Left ventricle myocardium inferior (tissue), 1 donor: Measurements from ENCODE around the gene TLR9. TPM values are rescaled to one million over a fixed set of nuclear protein-coding genes. Genes with fewer than 3 reads are reported as not detected.

Experiments
- DNase-seq: peaks from one replicate; pipeline ENCODE4 v3.0.0-alpha.2; 2020
- H3K27ac ChIP-seq: fragments of 200-600 bp; replicated peaks from 2 replicates; pipeline ENCODE4 v1.8.0; 2021
- H3K27me3 ChIP-seq: fragments of 200-600 bp; 2 replicates; pipeline ENCODE4 v1.8.0; 2021; ENCODE audit warnings: low read depth
- H3K36me3 ChIP-seq: fragments of 200-600 bp; 2 replicates; pipeline ENCODE4 v1.8.0; 2021
- H3K4me1 ChIP-seq: fragments of 200-600 bp; 2 replicates; pipeline ENCODE4 v1.8.0; 2021
- H3K4me3 ChIP-seq: fragments of 200-600 bp; 2 replicates; pipeline ENCODE4 v1.8.0; 2021; ENCODE audit warnings: mild to moderate bottlenecking, moderate library complexity
- H3K9me3 ChIP-seq: fragments of 200-600 bp; replicated peaks from 2 replicates; pipeline ENCODE4 v1.8.0; 2021
- CTCF ChIP-seq: fragments of 200-600 bp; IDR thresholded peaks from 2 replicates; pipeline ENCODE4 v1.8.0; 2021; ENCODE audit warnings: antibody characterized with exemption, mild to moderate bottlenecking, borderline replicate concordance
- intact Hi-C: fragments of 100-400 bp; cut with micrococcal nuclease; formaldehyde crosslinking; loops from one replicate; pipeline ENCODE4 v1.11.0; 2022
- total RNA-seq: library from RNA; stranded (reverse); fragmentation: NEBNext Ultra II Directional; extraction: Animal tissue kit (Norgen Biotek cat#: 25700); gene quantifications from one replicate; pipeline ENCODE4 v1.2.1, GENCODE V29; 2021
- donor health status: DM: no; HTN: yes; CAD: no; lungs with severe emphysema.

TLR9 gene
- total RNA-seq, 1 donor from 2014 or later: 0.66 TPM

GRCh38 chr3:52228751-52229291 is 3.4 kb upstream of the TLR9 start:
- intact Hi-C loops: loop anchor here (5.0 kb wide), 1 partner anchor 113 kb away; no protein-coding TSS in a partner anchor
- peaks cover 59% of the 10 kb centered on the region for H3K36me3 ChIP-seq
- H3K4me3 ChIP-seq: no peak overlapping the region
- no peak for TF ChIP-seq CTCF
- DNase-seq: no peak
- peaks cover 24% of the 10 kb centered on the region for H3K4me1 ChIP-seq
- no peak overlapping the region for H3K27ac ChIP-seq
- H3K27me3 ChIP-seq: no peaks in the 10 kb centered on the region
- no peaks in the 10 kb centered on the region for H3K9me3 ChIP-seq

DNA sequence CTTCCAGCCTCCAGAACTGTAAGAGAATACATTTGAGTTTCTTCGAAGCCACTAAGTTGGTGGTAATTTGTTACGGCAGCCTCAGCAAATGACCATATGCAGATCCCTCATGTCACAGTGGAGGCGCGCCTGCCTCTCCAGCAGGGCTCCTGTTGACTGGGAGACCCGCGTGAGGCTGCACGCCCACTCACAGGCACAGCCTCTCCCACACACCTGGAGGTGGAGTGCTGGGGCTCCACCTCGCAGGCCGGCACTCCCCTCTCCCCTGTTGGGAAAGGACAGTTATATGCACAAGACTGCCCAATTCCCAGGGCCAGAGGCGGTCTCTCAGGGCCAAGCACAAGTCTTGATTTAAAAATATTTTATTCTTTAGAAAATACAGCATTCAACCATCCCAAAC is 2.8 kb upstream of the TLR9 start:
- intact Hi-C loops: loop anchor here (5.0 kb wide), 1 partner anchor 114 kb away; no protein-coding TSS in a partner anchor
- Histone ChIP-seq H3K4me1 (peaks cover 21% of the 10 kb centered on the region), H3K36me3 (peaks cover 57% of the 10 kb centered on the region), H3K27ac (no peak overlapping the region), H3K9me3 (no peaks in the 10 kb centered on the region), H3K4me3 (no peak overlapping the region), H3K27me3 (no peaks in the 10 kb centered on the region)
- no peak for DNase-seq
- TF ChIP-seq CTCF: no peak

GRCh38 chr3:52227766-52228165 is 2.3 kb upstream of the TLR9 start:
- H3K4me3 ChIP-seq: no peak overlapping the region
- peaks cover 53% of the 10 kb centered on the region for H3K36me3 ChIP-seq
- no peak overlapping the region for H3K27ac ChIP-seq
- no peaks in the 10 kb centered on the region for H3K27me3 ChIP-seq
- H3K9me3 ChIP-seq: no peaks in the 10 kb centered on the region
- intact Hi-C loops: loop anchor here (5.0 kb wide), 1 partner anchor 115 kb away; no protein-coding TSS in a partner anchor
- DNase-seq: no peak
- no peak for TF ChIP-seq CTCF
- H3K4me1 ChIP-seq: peaks cover 16% of the 10 kb centered on the region

DNA sequence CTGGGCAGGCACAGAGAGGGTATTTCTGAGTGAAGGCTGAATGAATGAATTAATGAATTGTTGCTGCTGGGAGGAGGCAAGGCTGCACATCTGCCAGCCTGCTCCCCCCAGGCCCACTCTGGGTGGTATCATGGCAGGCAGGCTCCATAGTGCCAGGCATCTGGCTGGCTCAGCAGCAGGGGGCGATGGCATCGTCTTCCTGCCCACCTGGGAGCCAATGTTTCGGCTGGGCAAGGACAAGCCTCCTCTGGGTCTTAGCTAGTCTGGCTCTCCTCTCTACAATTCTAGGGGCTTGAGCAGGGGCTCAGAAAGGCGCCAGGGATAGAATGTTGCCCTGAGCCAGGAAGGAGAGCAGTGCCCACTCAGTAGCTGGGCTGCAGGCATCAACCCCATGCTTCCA is 1.7 kb upstream of the TLR9 start:
- H3K4me3 ChIP-seq: no peak overlapping the region
- no peaks in the 10 kb centered on the region for H3K27me3 ChIP-seq
- peaks cover 46% of the 10 kb centered on the region for H3K36me3 ChIP-seq
- no peaks in the 10 kb centered on the region for H3K9me3 ChIP-seq
- intact Hi-C loops: loop anchor here (5.0 kb wide), 1 partner anchor 115 kb away; no protein-coding TSS in a partner anchor
- DNase-seq: no peak
- TF ChIP-seq CTCF: no peak
- no peak overlapping the region for H3K27ac ChIP-seq
- H3K4me1 ChIP-seq: peaks cover 9% of the 10 kb centered on the region

GRCh38 chr3:52226229-52226817 is 878 bp upstream of the TLR9 start:
- H3K27ac ChIP-seq: no peak overlapping the region
- H3K9me3 ChIP-seq: no peaks in the 10 kb centered on the region
- peaks cover 39% of the 10 kb centered on the region for H3K36me3 ChIP-seq
- H3K27me3 ChIP-seq: no peaks in the 10 kb centered on the region
- peaks cover 7% of the 10 kb centered on the region for H3K4me1 ChIP-seq
- no peak overlapping the region for H3K4me3 ChIP-seq
- no peak for TF ChIP-seq CTCF
- no peak for DNase-seq
- intact Hi-C loops: loop anchor here (5.0 kb wide), 1 partner anchor 116 kb away; no protein-coding TSS in a partner anchor
